Osteocyte (in vitro differentiated cells): Measurements from ENCODE around the gene BAHCC1. TPM values are rescaled to one million over a fixed set of nuclear protein-coding genes. Genes with fewer than 3 reads are reported as not detected.

Experiments
- DNase-seq: peaks from one replicate; pipeline ENCODE4 v3.0.0; 2021; ENCODE audit warnings: mixed read lengths; ENCODE audit not compliant: unreplicated experiment; ENCODE audit errors: extremely low spot score
- H3K27ac Mint-ChIP-seq: one replicate; pipeline ENCODE4 v1.8.0; 2021; ENCODE audit warnings: mild to moderate bottlenecking, mixed read lengths; ENCODE audit not compliant: unreplicated experiment
- H3K27me3 Mint-ChIP-seq: one replicate; pipeline ENCODE4 v1.8.0; 2021; ENCODE audit warnings: mixed read lengths; ENCODE audit not compliant: unreplicated experiment
- H3K36me3 Mint-ChIP-seq: one replicate; pipeline ENCODE4 v1.8.0; 2021; ENCODE audit warnings: mixed read lengths; ENCODE audit not compliant: unreplicated experiment
- H3K4me1 Mint-ChIP-seq: one replicate; pipeline ENCODE4 v1.8.0; 2021; ENCODE audit warnings: mixed read lengths; ENCODE audit not compliant: unreplicated experiment
- H3K4me3 Mint-ChIP-seq: one replicate; pipeline ENCODE4 v1.8.0; 2021; ENCODE audit warnings: mild to moderate bottlenecking, moderate library complexity, mixed read lengths; ENCODE audit not compliant: unreplicated experiment
- H3K9me3 Mint-ChIP-seq: one replicate; pipeline ENCODE4 v1.8.0; 2021; ENCODE audit warnings: mixed read lengths; ENCODE audit not compliant: unreplicated experiment
- total RNA-seq: library from RNA; stranded (reverse); gene quantifications from 2 replicates; pipeline ENCODE4 v1.2.1, GENCODE V29; 2021
- TF ChIP-seq, protein P1 (sequence below): fragments of 200-600 bp; sonication (generic); IDR thresholded peaks from 2 replicates; pipeline ENCODE4 v1.5.0; 2021; ENCODE audit warnings: antibody characterized with exemption, mild to moderate bottlenecking, moderate library complexity

The BAHCC1 gene
- total RNA-seq, 1 donor from 2014 or later: 55.7 TPM

DNA sequence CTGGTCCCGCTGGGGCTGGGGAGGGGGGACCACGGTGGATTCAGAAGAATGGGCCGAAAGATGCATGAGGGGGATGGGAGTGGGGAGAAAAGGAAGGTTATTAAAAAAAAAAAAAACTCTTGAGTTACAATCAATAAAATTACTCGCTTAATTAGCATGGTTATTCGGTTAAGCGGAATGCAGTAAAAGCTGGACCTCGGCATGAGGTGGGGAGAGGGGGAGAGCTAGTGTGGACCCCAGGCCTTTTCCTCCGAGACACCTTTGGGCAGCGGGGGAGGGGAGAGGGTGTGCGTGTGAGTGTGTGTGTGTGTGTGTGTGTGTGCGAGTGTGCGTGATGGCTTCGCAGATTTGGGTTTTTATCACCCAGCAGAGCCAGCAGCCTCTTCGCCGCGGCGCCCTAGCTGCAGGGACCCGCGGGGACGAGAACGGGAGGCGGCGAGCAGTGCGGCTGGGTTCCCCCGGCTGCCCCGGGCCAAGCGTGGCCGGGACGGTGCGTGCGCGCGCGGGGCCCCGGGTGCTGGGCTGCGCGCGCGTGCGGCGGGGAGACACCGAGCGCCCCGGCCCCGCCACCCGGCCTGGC lies 3.7 kb downstream of the BAHCC1 start:
- no peaks in the 10 kb centered on the region for H3K27me3 Mint-ChIP-seq
- H3K9me3 Mint-ChIP-seq: no peaks in the 10 kb centered on the region
- no peaks in the 10 kb centered on the region for H3K36me3 Mint-ChIP-seq
- peak overlapping the region; percentile 99 for H3K27ac Mint-ChIP-seq
- DNase-seq: no peak
- H3K4me3 Mint-ChIP-seq: peak overlapping the region; percentile 86
- TF ChIP-seq, protein P1, sequence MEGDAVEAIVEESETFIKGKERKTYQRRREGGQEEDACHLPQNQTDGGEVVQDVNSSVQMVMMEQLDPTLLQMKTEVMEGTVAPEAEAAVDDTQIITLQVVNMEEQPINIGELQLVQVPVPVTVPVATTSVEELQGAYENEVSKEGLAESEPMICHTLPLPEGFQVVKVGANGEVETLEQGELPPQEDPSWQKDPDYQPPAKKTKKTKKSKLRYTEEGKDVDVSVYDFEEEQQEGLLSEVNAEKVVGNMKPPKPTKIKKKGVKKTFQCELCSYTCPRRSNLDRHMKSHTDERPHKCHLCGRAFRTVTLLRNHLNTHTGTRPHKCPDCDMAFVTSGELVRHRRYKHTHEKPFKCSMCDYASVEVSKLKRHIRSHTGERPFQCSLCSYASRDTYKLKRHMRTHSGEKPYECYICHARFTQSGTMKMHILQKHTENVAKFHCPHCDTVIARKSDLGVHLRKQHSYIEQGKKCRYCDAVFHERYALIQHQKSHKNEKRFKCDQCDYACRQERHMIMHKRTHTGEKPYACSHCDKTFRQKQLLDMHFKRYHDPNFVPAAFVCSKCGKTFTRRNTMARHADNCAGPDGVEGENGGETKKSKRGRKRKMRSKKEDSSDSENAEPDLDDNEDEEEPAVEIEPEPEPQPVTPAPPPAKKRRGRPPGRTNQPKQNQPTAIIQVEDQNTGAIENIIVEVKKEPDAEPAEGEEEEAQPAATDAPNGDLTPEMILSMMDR: no peak
- H3K4me1 Mint-ChIP-seq: peaks cover 56% of the 10 kb centered on the region

DNA sequence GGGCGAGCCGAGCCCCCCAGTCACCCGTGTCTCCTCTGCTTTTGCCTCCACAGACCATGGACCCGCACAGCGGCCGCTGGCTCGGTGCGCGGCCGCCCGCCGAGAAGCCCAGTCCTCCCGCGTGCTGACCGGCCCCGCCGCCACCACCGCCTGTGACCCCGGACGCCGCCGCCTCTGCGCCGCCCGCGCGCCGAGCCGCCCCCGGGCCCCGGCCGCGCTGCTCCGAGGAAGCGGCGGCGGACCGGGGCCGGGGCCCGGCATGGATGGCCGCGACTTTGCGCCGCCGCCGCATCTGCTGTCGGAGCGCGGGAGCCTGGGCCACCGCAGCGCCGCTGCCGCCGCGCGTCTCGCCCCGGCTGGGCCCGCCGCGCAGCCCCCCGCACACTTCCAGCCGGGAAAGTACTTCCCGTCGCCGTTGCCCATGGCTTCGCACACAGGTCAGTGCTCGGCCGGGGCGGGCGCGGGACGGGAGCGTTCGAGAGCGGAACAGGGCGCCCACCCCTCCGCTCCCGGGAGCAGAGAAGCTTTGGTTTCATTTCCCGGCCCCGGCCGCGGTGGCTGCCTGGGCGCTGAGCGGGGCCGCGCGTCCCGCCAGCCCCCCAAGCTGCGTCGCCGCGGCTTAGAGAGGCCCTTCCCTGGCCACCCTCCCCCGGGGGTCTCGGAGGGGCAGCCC lies 4.4 kb downstream of the BAHCC1 start:
- no peak for DNase-seq
- TF ChIP-seq, protein P1: no peak

DNA sequence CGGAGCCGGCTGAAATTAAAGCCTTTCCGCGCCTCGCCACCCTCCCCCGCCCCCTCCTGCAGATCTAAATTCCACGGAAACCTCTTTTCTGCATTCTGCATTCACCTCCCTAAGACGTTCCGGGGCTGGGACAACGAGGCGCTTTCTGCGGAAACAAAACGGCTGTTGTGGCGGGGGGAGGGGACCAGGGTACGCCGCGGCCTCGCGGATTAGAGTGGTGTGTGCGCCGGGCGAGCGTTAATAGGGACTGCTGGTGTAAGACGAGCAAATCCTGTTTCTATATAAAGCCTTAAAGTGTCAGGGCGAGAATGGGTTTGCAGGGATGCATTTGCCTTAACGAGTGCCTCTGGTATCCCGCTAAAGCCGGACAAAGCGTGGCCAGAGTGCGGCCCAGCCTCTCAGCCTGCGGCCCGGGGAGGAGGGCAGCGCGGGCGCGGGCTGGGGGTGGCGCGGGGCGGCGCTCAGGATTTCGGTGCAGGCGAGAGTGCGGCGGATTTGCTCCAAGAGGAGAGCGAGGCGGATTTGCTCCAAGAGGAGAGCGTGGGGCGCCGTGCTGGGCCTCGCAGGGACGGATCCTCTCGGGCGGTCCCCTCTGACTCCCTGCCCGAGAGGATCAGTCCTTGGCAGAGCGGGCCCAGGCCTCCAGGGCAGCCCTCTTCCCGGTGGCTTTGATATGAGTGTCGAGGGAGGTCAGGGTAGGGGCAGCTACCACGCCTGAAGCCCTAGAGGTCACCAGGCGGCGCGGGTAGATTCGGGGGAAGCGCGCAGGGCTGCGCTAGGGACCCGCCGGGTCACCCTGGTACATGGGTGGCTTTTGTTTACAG lies 5.1 kb downstream of the BAHCC1 start:
- no peaks in the 10 kb centered on the region for H3K36me3 Mint-ChIP-seq
- H3K9me3 Mint-ChIP-seq: no peaks in the 10 kb centered on the region
- TF ChIP-seq, protein P1: no peak
- H3K27ac Mint-ChIP-seq: peak overlapping the region; percentile 93
- H3K4me1 Mint-ChIP-seq: peaks cover 58% of the 10 kb centered on the region
- DNase-seq: no peak
- H3K4me3 Mint-ChIP-seq: peak overlapping the region; percentile 86
- no peaks in the 10 kb centered on the region for H3K27me3 Mint-ChIP-seq

More for the DNA sequence above, 4.4 kb downstream of the BAHCC1 start:
- Mint-ChIP-seq H3K27ac (peak overlapping the region; percentile 93), H3K9me3 (no peaks in the 10 kb centered on the region), H3K4me3 (peak overlapping the region; percentile 86), H3K4me1 (peaks cover 56% of the 10 kb centered on the region), H3K36me3 (no peaks in the 10 kb centered on the region), H3K27me3 (no peaks in the 10 kb centered on the region)

DNA sequence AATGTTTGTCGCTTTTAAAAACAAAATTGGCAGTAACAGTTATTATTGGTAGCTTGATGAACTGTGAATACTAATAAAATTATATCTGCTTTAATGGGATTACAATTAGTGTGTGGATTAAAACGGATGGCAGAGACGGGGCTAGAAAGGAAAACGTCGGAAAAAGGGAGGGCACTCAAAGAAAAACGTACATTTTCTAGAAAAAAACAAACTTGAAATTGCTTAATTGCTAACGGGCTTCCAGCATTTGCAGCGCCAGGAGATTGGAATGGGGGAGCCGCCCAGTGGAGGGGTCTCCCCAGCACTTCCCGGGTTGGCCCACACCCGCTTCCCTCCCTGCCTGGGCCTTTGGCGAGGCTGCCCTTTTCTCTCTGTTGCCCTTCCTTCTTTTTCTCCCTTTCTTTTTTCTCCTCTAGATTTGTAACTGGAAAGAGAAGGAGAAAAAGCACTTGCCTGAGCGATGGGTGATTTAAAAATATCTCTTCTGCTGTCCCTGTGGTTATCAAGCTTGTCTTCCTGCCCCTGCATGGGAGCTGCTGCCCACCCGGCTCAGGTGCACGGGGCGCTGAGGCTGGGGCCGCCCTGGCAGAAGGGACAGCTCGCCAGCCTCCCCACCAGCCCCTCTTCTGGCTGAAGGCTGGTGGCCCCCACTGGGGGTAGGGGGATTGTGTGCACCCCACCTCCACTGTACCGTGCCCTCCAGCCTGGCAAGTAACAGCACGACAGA lies 5.9 kb downstream of the BAHCC1 start:
- Mint-ChIP-seq H3K27me3 (no peaks in the 10 kb centered on the region), H3K4me1 (peaks cover 66% of the 10 kb centered on the region), H3K36me3 (no peaks in the 10 kb centered on the region), H3K4me3 (peak overlapping the region; percentile 86), H3K9me3 (no peaks in the 10 kb centered on the region), H3K27ac (peak overlapping the region; percentile 93)
- TF ChIP-seq, protein P1: no peak
- no peak for DNase-seq
